Sigmoid colon (tissue), 3 donors: ENCODE data around the gene XYLT2.

ENCODE experiments used
- CTCF ChIP-seq, 4 experiments: fragments of 450-650 bp in 3 of 4; fragments of 200-600 bp in 1 of 4; IDR thresholded peaks; one replicate each; pipeline ENCODE4 v1.5.1; 2016 to 2019; ENCODE audit warnings: antibody characterized with exemption in 4 of 4, mild to moderate bottlenecking in 3 of 4, moderate library complexity in 2 of 4
- POLR2A ChIP-seq, 2 donors: fragments of 450-650 bp; IDR thresholded peaks; one replicate each; pipeline ENCODE4 v1.6.1; 2016; ENCODE audit warnings: antibody characterized with exemption in 2 of 2, mild to moderate bottlenecking in 2 of 2, moderate library complexity in 2 of 2

- no peak for TF ChIP-seq CTCF (IDR thresholded peaks at IDR 0.05)
- no peak for TF ChIP-seq POLR2A (IDR thresholded peaks at IDR 0.05)
Measured at GRCh38 chr17:50360486-50361115, 14.7 kb downstream of the XYLT2 start.
